Measurements from ENCODE around the gene SRRM4. TPM values are rescaled to one million over a fixed set of nuclear protein-coding genes. Genes with fewer than 3 reads are reported as not detected.
A peak's percentile ranks its signal among the peaks of the same experiment; 100 is the strongest.

SRRM4 gene
- total RNA-seq, 1 experiment from 2014 or later, result 0.96 TPM

DNA sequence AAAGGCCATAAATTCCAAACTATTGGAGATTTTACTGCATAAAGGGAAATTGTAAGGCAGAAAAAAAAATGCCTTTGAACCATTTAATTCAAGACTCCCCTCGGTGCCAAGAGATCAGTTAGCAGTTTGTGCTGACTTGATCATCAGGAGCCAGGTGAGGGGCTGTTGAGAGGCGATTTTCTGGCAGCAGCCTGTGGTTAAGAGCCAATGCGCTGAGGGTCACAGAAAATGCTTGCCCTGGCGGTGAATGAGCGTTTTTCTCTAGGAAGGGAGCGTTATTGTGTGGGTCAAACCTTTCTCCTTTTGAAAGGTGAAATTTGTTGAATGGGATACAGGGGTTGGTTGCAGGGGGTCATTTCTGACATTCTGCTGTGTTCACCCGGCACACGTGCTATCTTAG, 4.7 kb downstream of the SRRM4 start:
- TF ChIP-seq SMAD3 (CRISPR knock-in tag; IDR thresholded peaks at IDR 0.05; ENCODE audit: borderline replicate concordance) (no peak), NR1H2 (CRISPR knock-in tag; IDR thresholded peaks at IDR 0.05) (no peak), ATF1 (CRISPR knock-in tag; IDR thresholded peaks at IDR 0.05) (no peak), CREM (CRISPR knock-in tag; IDR thresholded peaks at IDR 0.05) (no peak), EMX1 (CRISPR knock-in tag; IDR thresholded peaks at IDR 0.05) (no peak), CBFB (CRISPR knock-in tag; IDR thresholded peaks at IDR 0.05; ENCODE audit: low read depth) (no peak), CREB1 (CRISPR knock-in tag; IDR thresholded peaks at IDR 0.05) (no peak), MYBL2 (CRISPR knock-in tag; IDR thresholded peaks at IDR 0.05) (no peak), ESRRA (CRISPR knock-in tag; IDR thresholded peaks at IDR 0.05; ENCODE audit: borderline replicate concordance) (no peak)
- TF ChIP-seq, protein P1, sequence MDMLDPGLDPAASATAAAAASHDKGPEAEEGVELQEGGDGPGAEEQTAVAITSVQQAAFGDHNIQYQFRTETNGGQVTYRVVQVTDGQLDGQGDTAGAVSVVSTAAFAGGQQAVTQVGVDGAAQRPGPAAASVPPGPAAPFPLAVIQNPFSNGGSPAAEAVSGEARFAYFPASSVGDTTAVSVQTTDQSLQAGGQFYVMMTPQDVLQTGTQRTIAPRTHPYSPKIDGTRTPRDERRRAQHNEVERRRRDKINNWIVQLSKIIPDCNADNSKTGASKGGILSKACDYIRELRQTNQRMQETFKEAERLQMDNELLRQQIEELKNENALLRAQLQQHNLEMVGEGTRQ (CRISPR knock-in tag; IDR thresholded peaks at IDR 0.05), result no peak
- TF ChIP-seq, protein P2, sequence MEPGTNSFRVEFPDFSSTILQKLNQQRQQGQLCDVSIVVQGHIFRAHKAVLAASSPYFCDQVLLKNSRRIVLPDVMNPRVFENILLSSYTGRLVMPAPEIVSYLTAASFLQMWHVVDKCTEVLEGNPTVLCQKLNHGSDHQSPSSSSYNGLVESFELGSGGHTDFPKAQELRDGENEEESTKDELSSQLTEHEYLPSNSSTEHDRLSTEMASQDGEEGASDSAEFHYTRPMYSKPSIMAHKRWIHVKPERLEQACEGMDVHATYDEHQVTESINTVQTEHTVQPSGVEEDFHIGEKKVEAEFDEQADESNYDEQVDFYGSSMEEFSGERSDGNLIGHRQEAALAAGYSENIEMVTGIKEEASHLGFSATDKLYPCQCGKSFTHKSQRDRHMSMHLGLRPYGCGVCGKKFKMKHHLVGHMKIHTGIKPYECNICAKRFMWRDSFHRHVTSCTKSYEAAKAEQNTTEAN (CRISPR knock-in tag; IDR thresholded peaks at IDR 0.05), result no peak
- TF ChIP-seq, protein P3, sequence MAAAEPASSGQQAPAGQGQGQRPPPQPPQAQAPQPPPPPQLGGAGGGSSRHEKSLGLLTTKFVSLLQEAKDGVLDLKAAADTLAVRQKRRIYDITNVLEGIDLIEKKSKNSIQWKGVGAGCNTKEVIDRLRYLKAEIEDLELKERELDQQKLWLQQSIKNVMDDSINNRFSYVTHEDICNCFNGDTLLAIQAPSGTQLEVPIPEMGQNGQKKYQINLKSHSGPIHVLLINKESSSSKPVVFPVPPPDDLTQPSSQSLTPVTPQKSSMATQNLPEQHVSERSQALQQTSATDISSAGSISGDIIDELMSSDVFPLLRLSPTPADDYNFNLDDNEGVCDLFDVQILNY (CRISPR knock-in tag; IDR thresholded peaks at IDR 0.05), result no peak
- TF ChIP-seq, protein P4, sequence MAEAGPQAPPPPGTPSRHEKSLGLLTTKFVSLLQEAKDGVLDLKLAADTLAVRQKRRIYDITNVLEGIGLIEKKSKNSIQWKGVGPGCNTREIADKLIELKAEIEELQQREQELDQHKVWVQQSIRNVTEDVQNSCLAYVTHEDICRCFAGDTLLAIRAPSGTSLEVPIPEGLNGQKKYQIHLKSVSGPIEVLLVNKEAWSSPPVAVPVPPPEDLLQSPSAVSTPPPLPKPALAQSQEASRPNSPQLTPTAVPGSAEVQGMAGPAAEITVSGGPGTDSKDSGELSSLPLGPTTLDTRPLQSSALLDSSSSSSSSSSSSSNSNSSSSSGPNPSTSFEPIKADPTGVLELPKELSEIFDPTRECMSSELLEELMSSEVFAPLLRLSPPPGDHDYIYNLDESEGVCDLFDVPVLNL (CRISPR knock-in tag; IDR thresholded peaks at IDR 0.05; ENCODE audit: borderline replicate concordance, low read depth), result no peak
- peak; percentile 29 for DNase-seq (ENCODE audit: low spot score)
- peak; percentile 12 for ATAC-seq
- Mint-ChIP-seq H3K4me3 (no peak overlapping the region), H3K4me1 (peaks cover 21% of the 10 kb centered on the region), H3K27me3 (ENCODE audit: low read depth) (peaks cover 27% of the 10 kb centered on the region), H3K36me3 (no peaks in the 10 kb centered on the region), H3K9me3 (no peaks in the 10 kb centered on the region), H3K27ac (no peak overlapping the region)
- ChIA-PET CTCF (interaction anchor here (1.2 to 2.0 kb wide), 3 partner anchors 34 to 458 kb away, joined by 3 to 11 read pairs (median 7); no protein-coding TSS in a partner anchor), POLR2A (no interaction called here)

DNA sequence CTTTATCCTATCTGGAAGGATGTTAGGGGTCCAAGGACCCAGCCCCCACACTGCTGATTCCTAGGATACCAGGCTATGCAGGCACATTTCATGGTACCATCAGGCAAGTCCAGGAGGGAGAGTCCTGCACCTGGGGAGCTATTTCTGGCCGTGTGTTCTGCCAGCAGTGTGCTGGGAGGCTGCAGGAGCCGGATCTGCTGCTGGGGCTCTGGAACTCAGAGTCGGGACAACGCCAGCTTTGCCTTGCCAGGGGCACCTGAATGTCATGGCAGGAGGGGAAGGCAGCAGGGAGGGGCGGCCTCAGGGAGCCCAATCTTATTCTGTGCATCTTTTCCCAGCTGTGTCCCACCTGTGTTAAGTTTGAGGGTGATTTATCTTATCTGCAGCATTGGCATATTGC, 17.8 kb downstream of the SRRM4 start:
- DNase-seq (ENCODE audit: low spot score) (no peak), ATAC-seq (no peak)
- Mint-ChIP-seq H3K4me1 (peaks cover 8% of the 10 kb centered on the region), H3K36me3 (no peaks in the 10 kb centered on the region), H3K4me3 (no peak overlapping the region), H3K27me3 (ENCODE audit: low read depth) (no peaks in the 10 kb centered on the region), H3K9me3 (no peaks in the 10 kb centered on the region), H3K27ac (no peak overlapping the region)
- ChIA-PET POLR2A (no interaction called here), CTCF (interaction anchor here (1.5 to 1.7 kb wide), 2 partner anchors 20 to 21 kb away, joined by 4 read pairs; no protein-coding TSS in a partner anchor)
- TF ChIP-seq MYBL2 (CRISPR knock-in tag; IDR thresholded peaks at IDR 0.05), result no peak
- TF ChIP-seq, protein P5, sequence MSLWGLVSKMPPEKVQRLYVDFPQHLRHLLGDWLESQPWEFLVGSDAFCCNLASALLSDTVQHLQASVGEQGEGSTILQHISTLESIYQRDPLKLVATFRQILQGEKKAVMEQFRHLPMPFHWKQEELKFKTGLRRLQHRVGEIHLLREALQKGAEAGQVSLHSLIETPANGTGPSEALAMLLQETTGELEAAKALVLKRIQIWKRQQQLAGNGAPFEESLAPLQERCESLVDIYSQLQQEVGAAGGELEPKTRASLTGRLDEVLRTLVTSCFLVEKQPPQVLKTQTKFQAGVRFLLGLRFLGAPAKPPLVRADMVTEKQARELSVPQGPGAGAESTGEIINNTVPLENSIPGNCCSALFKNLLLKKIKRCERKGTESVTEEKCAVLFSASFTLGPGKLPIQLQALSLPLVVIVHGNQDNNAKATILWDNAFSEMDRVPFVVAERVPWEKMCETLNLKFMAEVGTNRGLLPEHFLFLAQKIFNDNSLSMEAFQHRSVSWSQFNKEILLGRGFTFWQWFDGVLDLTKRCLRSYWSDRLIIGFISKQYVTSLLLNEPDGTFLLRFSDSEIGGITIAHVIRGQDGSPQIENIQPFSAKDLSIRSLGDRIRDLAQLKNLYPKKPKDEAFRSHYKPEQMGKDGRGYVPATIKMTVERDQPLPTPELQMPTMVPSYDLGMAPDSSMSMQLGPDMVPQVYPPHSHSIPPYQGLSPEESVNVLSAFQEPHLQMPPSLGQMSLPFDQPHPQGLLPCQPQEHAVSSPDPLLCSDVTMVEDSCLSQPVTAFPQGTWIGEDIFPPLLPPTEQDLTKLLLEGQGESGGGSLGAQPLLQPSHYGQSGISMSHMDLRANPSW (CRISPR knock-in tag; conservative IDR thresholded peaks at IDR 0.05; ENCODE audit: low read depth), result no peak
- TF ChIP-seq FOXJ3 (CRISPR knock-in tag; IDR thresholded peaks at IDR 0.05; ENCODE audit: borderline replicate concordance), result no peak
- TF ChIP-seq, protein P6, sequence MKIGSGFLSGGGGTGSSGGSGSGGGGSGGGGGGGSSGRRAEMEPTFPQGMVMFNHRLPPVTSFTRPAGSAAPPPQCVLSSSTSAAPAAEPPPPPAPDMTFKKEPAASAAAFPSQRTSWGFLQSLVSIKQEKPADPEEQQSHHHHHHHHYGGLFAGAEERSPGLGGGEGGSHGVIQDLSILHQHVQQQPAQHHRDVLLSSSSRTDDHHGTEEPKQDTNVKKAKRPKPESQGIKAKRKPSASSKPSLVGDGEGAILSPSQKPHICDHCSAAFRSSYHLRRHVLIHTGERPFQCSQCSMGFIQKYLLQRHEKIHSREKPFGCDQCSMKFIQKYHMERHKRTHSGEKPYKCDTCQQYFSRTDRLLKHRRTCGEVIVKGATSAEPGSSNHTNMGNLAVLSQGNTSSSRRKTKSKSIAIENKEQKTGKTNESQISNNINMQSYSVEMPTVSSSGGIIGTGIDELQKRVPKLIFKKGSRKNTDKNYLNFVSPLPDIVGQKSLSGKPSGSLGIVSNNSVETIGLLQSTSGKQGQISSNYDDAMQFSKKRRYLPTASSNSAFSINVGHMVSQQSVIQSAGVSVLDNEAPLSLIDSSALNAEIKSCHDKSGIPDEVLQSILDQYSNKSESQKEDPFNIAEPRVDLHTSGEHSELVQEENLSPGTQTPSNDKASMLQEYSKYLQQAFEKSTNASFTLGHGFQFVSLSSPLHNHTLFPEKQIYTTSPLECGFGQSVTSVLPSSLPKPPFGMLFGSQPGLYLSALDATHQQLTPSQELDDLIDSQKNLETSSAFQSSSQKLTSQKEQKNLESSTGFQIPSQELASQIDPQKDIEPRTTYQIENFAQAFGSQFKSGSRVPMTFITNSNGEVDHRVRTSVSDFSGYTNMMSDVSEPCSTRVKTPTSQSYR (CRISPR knock-in tag; IDR thresholded peaks at IDR 0.05), result no peak
- no peak for TF ChIP-seq TEAD4 (CRISPR knock-in tag; IDR thresholded peaks at IDR 0.05)
- no peak for TF ChIP-seq ZNF121 (CRISPR knock-in tag; IDR thresholded peaks at IDR 0.05)
- TF ChIP-seq, protein P1 (CRISPR knock-in tag; IDR thresholded peaks at IDR 0.05), result no peak

All from WTC11 (cell line).